ENCODE results near the gene BCCIP.

DNA sequence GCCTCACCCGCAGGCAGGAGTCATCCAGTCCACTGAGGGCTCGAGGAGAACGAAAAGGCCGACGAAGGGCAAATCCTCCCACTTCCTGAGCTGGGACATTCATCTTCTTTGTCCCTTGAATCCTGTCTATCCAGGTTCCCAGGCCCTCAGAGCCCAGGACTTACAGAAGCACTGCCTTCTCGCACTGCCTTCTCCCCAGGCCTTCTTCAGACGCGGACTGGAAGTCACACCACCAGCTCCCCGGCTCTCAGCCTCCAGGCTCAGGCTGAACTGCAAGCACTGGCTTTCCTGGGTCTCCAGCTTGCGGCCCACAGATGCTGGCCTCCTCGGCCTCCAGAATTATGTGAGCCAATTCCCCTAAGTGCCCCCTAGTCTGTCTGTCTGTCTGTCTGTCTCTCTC, 41.3 kb upstream of the BCCIP start:
- TF ChIP-seq, protein P1, sequence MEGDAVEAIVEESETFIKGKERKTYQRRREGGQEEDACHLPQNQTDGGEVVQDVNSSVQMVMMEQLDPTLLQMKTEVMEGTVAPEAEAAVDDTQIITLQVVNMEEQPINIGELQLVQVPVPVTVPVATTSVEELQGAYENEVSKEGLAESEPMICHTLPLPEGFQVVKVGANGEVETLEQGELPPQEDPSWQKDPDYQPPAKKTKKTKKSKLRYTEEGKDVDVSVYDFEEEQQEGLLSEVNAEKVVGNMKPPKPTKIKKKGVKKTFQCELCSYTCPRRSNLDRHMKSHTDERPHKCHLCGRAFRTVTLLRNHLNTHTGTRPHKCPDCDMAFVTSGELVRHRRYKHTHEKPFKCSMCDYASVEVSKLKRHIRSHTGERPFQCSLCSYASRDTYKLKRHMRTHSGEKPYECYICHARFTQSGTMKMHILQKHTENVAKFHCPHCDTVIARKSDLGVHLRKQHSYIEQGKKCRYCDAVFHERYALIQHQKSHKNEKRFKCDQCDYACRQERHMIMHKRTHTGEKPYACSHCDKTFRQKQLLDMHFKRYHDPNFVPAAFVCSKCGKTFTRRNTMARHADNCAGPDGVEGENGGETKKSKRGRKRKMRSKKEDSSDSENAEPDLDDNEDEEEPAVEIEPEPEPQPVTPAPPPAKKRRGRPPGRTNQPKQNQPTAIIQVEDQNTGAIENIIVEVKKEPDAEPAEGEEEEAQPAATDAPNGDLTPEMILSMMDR (IDR thresholded peaks at IDR 0.05), result no peak
- TF ChIP-seq POLR2A (IDR thresholded peaks at IDR 0.05), result no peak

Data from lower leg skin (tissue), 3 donors.